Common myeloid progenitor, CD34-positive (primary cell): Measurements from ENCODE around the gene ADAMTS12.

Experiments used
- CTCF ChIA-PET: fragments of 350-600 bp; sonication (Branson Sonifier 250); formaldehyde crosslinking; loops from one replicate; lab custom pipeline; 2021; ENCODE audit warnings: antibody characterized with exemption; lab: Charles Lee
- POLR2A ChIA-PET: fragments of 350-600 bp; sonication (Branson Sonifier 250); formaldehyde crosslinking; loops from one replicate; lab custom pipeline; 2021; ENCODE audit warnings: antibody characterized with exemption; lab: Charles Lee
- DNase-seq, 3 donors: peaks; one replicate each; pipeline versions ENCODE4 v3.0.0 to v3.0.0-alpha.2; 2013
- H3K27ac ChIP-seq, 2 experiments: 1 replicate in 1 of 2; 2 replicates in 1 of 2; pipeline ENCODE4 v1.7.0; 2013; ENCODE audit warnings: inconsistent platforms in 2 of 2, low read length in 2 of 2, mild to moderate bottlenecking in 2 of 2, low read depth in 1 of 2, moderate library complexity in 1 of 2; ENCODE audit not compliant: severe bottlenecking in 2 of 2, insufficient read depth in 1 of 2, poor library complexity in 1 of 2
- H3K27me3 ChIP-seq, 5 experiments: replicated peaks in 2 of 5; 1 replicate in 3 of 5; 2 replicates in 2 of 5; pipeline versions ENCODE4 v1.6.1 to v1.7.0; 2013; ENCODE audit warnings: low read length in 4 of 5, mild to moderate bottlenecking in 2 of 5, moderate library complexity in 2 of 5, inconsistent platforms in 1 of 5; ENCODE audit not compliant: insufficient read depth in 5 of 5, control insufficient read depth in 4 of 5
- H3K36me3 ChIP-seq, 4 experiments: 1 replicate in 2 of 4; 2 replicates in 2 of 4; pipeline versions ENCODE4 v1.6.1 to v1.7.0; 2013; ENCODE audit warnings: low read length in 3 of 4, control low read depth in 1 of 4, mild to moderate bottlenecking in 1 of 4; ENCODE audit not compliant: control insufficient read depth in 4 of 4, insufficient read depth in 4 of 4
- H3K4me1 ChIP-seq, 4 experiments: 1 replicate in 3 of 4; 2 replicates in 1 of 4; pipeline versions ENCODE4 v1.6.1 to v1.7.1; 2013; ENCODE audit warnings: low read length in 3 of 4, mild to moderate bottlenecking in 3 of 4, control low read depth in 1 of 4, inconsistent platforms in 1 of 4, moderate library complexity in 1 of 4; ENCODE audit not compliant: control insufficient read depth in 4 of 4, insufficient read depth in 4 of 4; ENCODE audit errors: control extremely low read depth in 1 of 4
- H3K4me3 ChIP-seq, 7 experiments: 1 replicate in 4 of 7; 2 replicates in 3 of 7; pipeline versions ENCODE4 v1.5.1 to v1.7.0; 2013; ENCODE audit warnings: mild to moderate bottlenecking in 7 of 7, low read length in 6 of 7, moderate library complexity in 6 of 7, inconsistent platforms in 2 of 7, low read depth in 2 of 7, control low read depth in 1 of 7; ENCODE audit not compliant: insufficient read depth in 4 of 7, control insufficient read depth in 1 of 7; ENCODE audit errors: extremely low read depth in 1 of 7
- H3K9me3 ChIP-seq, 5 experiments: 1 replicate in 4 of 5; 2 replicates in 1 of 5; pipeline versions ENCODE4 v1.6.1 to v1.7.1; 2013; ENCODE audit warnings: low read length in 4 of 5, mild to moderate bottlenecking in 2 of 5, inconsistent platforms in 1 of 5, low read depth in 1 of 5, moderate library complexity in 1 of 5; ENCODE audit not compliant: control insufficient read depth in 4 of 5, insufficient read depth in 2 of 5; ENCODE audit errors: control extremely low read depth in 1 of 5
- WGBS: methylation state at CpG from one replicate; pipeline ENCODE4 v1.1.5; 2013; ENCODE audit not compliant: insufficient coverage; 5-methylcytosine and 5-hydroxymethylcytosine counted together

The ADAMTS12 gene

DNA sequence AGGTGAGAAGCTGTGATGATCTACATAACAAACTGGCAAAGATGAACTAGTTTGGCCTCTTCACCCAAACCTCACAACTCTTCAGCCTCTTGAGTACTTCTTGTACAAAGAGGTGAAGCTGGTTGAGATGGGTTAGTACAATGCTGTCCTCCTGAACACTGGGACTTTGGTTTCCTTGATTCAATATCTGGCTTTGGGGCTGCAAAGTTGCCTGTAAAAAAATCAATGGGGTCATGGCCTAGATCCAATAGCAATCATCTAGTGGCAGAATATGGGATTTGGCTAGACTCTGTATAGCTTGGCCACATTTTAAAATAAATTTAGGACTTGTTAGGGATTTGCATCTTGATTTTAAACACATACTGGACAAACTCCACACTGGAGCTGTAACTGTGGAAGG is 179.1 kb downstream of the ADAMTS12 start:
- POLR2A ChIA-PET = no interaction called here
- Histone ChIP-seq H3K4me3 (no peak overlapping the region), H3K27me3 (no peaks in the 10 kb centered on the region), H3K9me3 (peaks cover 0 to 2% (median 0%) of the 10 kb centered on the region in 5 experiments), H3K27ac (no peak overlapping the region), H3K4me1 (peaks cover 0 to 6% (median 0%) of the 10 kb centered on the region in 4 experiments), H3K36me3 (no peaks in the 10 kb centered on the region)
- no peak for DNase-seq
- CTCF ChIA-PET = no interaction called here

DNA sequence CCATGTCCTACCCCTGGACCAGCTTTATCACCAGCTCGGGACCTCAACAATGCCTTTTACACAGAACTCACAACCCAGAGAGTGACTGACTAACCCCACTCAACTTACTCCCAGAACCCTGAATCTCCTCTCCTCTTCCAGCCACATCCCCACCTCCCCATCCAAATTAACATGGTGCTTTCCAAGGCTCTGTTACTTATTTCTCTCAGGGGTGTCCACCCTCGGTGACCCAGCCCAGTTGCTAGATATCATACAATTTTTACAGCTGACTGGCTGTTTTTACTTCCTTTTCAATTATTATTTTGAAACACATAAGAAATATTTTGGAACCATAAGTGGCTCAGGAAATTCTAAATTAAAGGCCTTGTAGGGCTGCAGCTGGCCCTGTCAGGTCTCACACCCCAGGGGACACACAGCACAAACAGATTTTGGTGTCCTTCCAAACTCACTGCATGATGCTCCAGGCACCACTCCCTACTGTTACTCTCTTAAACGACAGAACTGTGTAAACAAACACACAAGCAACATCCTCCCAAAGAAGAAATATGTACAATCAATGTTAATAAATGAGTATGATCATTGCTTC is 180.6 kb downstream of the ADAMTS12 start:
- peaks cover 0 to 2% (median 0%) of the 10 kb centered on the region in 5 experiments for H3K9me3 ChIP-seq
- H3K36me3 ChIP-seq = no peaks in the 10 kb centered on the region
- no peak for DNase-seq
- POLR2A ChIA-PET = no interaction called here
- no peak overlapping the region for H3K4me3 ChIP-seq
- CTCF ChIA-PET = no interaction called here
- H3K4me1 ChIP-seq = peaks cover 0 to 6% (median 0%) of the 10 kb centered on the region in 4 experiments
- H3K27me3 ChIP-seq = no peaks in the 10 kb centered on the region
- WGBS = 94% methylated on average over 2 of the region's 3 CpGs
- H3K27ac ChIP-seq = no peak overlapping the region

DNA sequence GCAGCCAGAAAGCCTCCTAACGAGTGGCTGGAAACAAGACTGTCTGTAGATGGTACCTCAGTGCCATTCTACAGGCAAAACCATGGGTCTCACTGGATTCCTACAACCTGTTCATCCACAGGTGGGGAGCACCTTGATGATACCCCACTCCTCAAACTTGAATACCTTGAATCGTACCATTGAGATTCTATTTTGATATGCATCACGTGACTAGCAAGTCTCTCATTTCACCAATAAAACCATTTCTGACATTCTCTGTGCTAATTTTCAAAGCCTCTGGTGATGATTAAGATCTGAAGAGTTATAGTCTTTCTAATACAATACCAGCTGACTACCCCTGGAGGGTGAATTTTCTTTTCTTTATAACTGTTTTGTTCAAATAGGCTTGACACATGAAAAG is 188.9 kb downstream of the ADAMTS12 start:
- ChIA-PET CTCF (no interaction called here), POLR2A (no interaction called here)
- 88% methylated on average over 1 of the region's 3 CpGs for WGBS
- no peaks in the 10 kb centered on the region for H3K4me1 ChIP-seq
- no peak for DNase-seq
- no peak overlapping the region for H3K4me3 ChIP-seq
- H3K9me3 ChIP-seq = peaks cover 0 to 1% (median 0%) of the 10 kb centered on the region in 5 experiments
- no peak overlapping the region for H3K27ac ChIP-seq
- H3K27me3 ChIP-seq = no peaks in the 10 kb centered on the region
- H3K36me3 ChIP-seq = no peaks in the 10 kb centered on the region

DNA sequence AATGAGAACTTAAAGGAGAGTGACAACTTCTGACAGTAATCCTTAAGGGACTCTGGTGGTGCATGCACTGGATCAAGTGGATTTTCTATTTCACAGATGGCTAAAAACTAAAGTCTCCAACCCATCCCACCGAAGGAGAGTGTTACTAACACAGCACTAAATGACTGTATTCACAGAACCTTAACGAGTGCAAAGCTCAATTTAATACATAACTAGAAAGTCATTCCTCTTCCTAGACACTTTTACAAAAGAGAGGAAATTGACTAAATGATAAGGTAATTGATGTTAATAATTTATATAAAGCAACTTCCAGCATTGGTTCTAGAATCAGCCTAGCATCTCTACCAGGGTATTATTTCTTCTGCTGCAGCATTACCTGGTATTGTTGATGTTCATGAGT is 189.8 kb downstream of the ADAMTS12 start:
- no peaks in the 10 kb centered on the region for H3K27me3 ChIP-seq
- no CpG with 5 or more reads among the region's 2 CpGs for WGBS

DNA sequence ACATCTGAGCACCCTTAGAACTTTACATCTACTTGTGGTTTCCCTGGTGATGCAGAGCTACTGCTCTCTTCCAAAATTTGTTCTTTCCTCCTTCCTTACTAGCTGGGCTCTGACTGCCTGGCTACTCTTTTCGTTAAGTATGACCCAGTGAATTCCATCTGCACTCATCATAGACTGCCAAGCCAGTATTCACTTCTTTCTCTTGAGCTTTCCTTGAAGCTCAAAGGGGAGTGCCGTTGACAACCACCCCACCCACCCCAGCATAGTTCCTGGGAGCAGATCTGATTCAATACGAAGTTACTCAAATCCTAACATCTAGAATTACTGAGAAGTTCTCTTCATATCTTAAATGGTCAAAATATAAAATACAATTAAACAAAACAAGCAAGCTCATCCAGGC is 190.5 kb downstream of the ADAMTS12 start:
- no peak overlapping the region for H3K27ac ChIP-seq
- no peaks in the 10 kb centered on the region for H3K36me3 ChIP-seq
- ChIA-PET CTCF (no interaction called here), POLR2A (no interaction called here)
- no peaks in the 10 kb centered on the region for H3K4me1 ChIP-seq
- no peaks in the 10 kb centered on the region for H3K27me3 ChIP-seq
- WGBS = 100% methylated on average over 2 of the region's 3 CpGs
- H3K9me3 ChIP-seq = peaks cover 0 to 1% (median 0%) of the 10 kb centered on the region in 5 experiments
- H3K4me3 ChIP-seq = no peak overlapping the region
- DNase-seq = no peak

More for the DNA sequence above, 189.8 kb downstream of the ADAMTS12 start:
- POLR2A ChIA-PET = no interaction called here
- Histone ChIP-seq H3K9me3 (peaks cover 0 to 1% (median 0%) of the 10 kb centered on the region in 5 experiments), H3K4me1 (no peaks in the 10 kb centered on the region), H3K27ac (no peak overlapping the region), H3K36me3 (no peaks in the 10 kb centered on the region), H3K4me3 (no peak overlapping the region)
- DNase-seq = no peak
- CTCF ChIA-PET = no interaction called here

DNA sequence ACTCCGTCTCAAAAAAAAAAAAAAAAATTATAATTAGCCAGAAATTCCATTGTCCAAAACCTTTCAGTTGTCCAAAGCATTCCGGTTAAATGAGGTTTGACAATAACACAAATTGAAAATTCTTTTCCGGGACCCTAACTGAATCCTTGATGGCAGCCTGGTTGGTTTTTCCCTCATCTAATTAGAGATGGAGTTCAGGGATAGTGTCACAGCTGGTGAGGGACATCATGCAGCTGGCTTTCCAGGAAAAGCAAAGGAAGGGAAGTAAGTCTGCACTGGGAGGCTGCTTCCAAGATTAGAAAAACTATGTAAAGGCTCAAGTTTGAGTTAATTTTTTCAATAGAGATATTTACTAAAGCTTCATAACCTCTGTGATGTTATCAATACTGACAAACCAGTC is 195.4 kb downstream of the ADAMTS12 start:
- ChIA-PET CTCF (no interaction called here), POLR2A (no interaction called here)
- H3K36me3 ChIP-seq = no peaks in the 10 kb centered on the region
- no peak overlapping the region for H3K27ac ChIP-seq
- H3K27me3 ChIP-seq = no peaks in the 10 kb centered on the region
- no peak overlapping the region for H3K4me3 ChIP-seq
- no peaks in the 10 kb centered on the region for H3K4me1 ChIP-seq
- DNase-seq = no peak
- H3K9me3 ChIP-seq = peaks cover 0 to 4% (median 0%) of the 10 kb centered on the region in 5 experiments
- 83% methylated on average over 2 of the region's 3 CpGs for WGBS

DNA sequence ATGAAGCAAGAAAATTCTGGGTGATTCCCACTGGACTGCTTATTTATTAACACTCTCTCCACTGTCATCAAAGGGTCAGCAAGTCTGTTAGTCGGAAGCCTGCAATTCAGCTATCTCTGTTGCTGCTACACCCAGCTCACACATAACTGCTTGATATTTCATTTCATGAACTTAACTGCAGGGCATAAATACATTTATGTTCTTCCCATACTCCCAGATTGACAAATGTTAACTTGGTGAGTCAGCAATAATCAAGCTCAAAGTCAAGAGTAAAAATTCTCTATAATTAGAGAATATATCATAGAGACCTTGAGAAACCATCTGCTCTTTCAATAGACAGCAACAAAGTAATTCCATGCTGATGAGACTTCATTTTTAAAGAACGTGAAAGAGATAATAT is 198.8 kb downstream of the ADAMTS12 start:
- no peak overlapping the region for H3K27ac ChIP-seq
- no peaks in the 10 kb centered on the region for H3K4me1 ChIP-seq
- peaks cover 0 to 4% (median 0%) of the 10 kb centered on the region in 5 experiments for H3K9me3 ChIP-seq
- POLR2A ChIA-PET = no interaction called here
- H3K4me3 ChIP-seq = no peak overlapping the region
- H3K27me3 ChIP-seq = no peaks in the 10 kb centered on the region
- WGBS = no CpG with 5 or more reads among the region's 2 CpGs
- CTCF ChIA-PET = no interaction called here
- H3K36me3 ChIP-seq = no peaks in the 10 kb centered on the region
- no peak for DNase-seq
